Heart right ventricle (tissue), 16 donors: Measurements from ENCODE around the gene TECR. TPM values are rescaled to one million over a fixed set of nuclear protein-coding genes. Genes with fewer than 3 reads are reported as not detected.

Experiments used
- ATAC-seq, 8 donors: fragments of 200-7000 bp; cut with Tn5 transposase; one replicate each; pipeline ENCODE4 v1.9.1; 2020; ENCODE audit warnings: mild to moderate bottlenecking in 8 of 8, moderate library complexity in 8 of 8, moderate number of reproducible peaks in 1 of 8
- DNase-seq, 2 donors: peaks; one replicate each; pipeline ENCODE4 v3.0.0-alpha.2; 2020
- H3K27ac ChIP-seq, 10 donors: fragments of 200-600 bp; sonication (generic) in 2 of 10; one replicate each; pipeline versions ENCODE4 v1.5.0 to v1.8.0; 2020 to 2022; ENCODE audit warnings: mild to moderate bottlenecking in 3 of 10
- H3K27me3 ChIP-seq, 7 donors: fragments of 200-600 bp; one replicate each; pipeline ENCODE4 v1.8.0; 2021 to 2022; ENCODE audit warnings: mild to moderate bottlenecking in 2 of 7
- H3K36me3 ChIP-seq, 9 donors: fragments of 200-600 bp; sonication (generic) in 1 of 9; one replicate each; pipeline versions ENCODE4 v1.5.0 to v1.8.0; 2020 to 2022; ENCODE audit warnings: mild to moderate bottlenecking in 2 of 9
- H3K4me1 ChIP-seq, 9 donors: fragments of 200-600 bp; sonication (generic) in 1 of 9; one replicate each; pipeline versions ENCODE4 v1.5.0 to v1.8.0; 2020 to 2022; ENCODE audit warnings: mild to moderate bottlenecking in 4 of 9
- H3K4me3 ChIP-seq, 10 donors: fragments of 200-600 bp; sonication (generic) in 2 of 10; one replicate each; pipeline versions ENCODE4 v1.5.0 to v1.8.0; 2020 to 2022; ENCODE audit warnings: mild to moderate bottlenecking in 7 of 10, moderate library complexity in 2 of 10
- H3K9me3 ChIP-seq, 11 donors: fragments of 200-600 bp in 10 of 11; sonication (generic) in 2 of 11; one replicate each; pipeline versions ENCODE4 v1.5.0 to v1.8.0; 2013 to 2022; ENCODE audit warnings: mild to moderate bottlenecking in 2 of 11, control low read depth in 1 of 11, moderate library complexity in 1 of 11
- WGBS, 2 donors: extraction: QIAGEN DNeasy Blood & Tissue Kit; methylation state at CpG; one replicate each; pipeline ENCODE4 v1.1.7; 2013; ENCODE audit warnings: inconsistent platforms in 1 of 2; 5-methylcytosine and 5-hydroxymethylcytosine counted together
- intact Hi-C, 10 donors: fragments of 100-400 bp; cut with DNase I; formaldehyde crosslinking; loops; one replicate each; pipeline versions ENCODE4 v1.11.1 to v1.14.2; 2022
- long read RNA-seq, 3 donors: library from polyadenylated mRNA; unstranded; transcript quantifications; one replicate each; pipeline ENCODE4 v2.0.0, GENCODE V29; 2020 to 2021
- polyA plus RNA-seq, 2 donors: library from polyadenylated mRNA; stranded (reverse); fragments of 200-250 nt; gene quantifications; one replicate each; pipeline ENCODE4 v1.2.3, GENCODE V29; 2013
- total RNA-seq, 10 donors: library from RNA; stranded (reverse); fragmentation: NEBNext Ultra II Directional in 3 of 10; extraction: Animal tissue kit (Norgen Biotek cat#: 25700) in 3 of 10; gene quantifications; one replicate each; pipeline versions ENCODE4 v1.2.1 to v1.2.4, GENCODE V29; 2021 to 2023
- TF ChIP-seq, protein P1 (sequence below), 9 donors: fragments of 200-600 bp; sonication (generic) in 2 of 9; IDR thresholded peaks; one replicate each; pipeline versions ENCODE4 v1.5.0 to v1.8.0; 2021 to 2022; ENCODE audit warnings: antibody characterized with exemption in 9 of 9, mild to moderate bottlenecking in 5 of 9, moderate library complexity in 1 of 9
- donor health status: Arrhythmogenic right ventricular cardiomyopathy.
- donor health status: ischemic (EF 13 %, LVEDD 7.1; RV severe dilation, severe dysfunction).
- donor health status: healthy with polysubstance abuse.
- donor health status: DM: no; HTN: yes; CAD: no.
- donor health status: DM: no; HTN: no; CAD: no.
- donor health status: ischemic (EF 25% LVEDD 6.9; RV normal size, moderate dysfunction).
- donor health status: ischemic (EF 25% LVEDD 5.7; RV mildly dilated, moderate dysfunction).
- donor health status: healthy.
- donor health status: DM: yes; HTN: yes; CAD: no.
- donor health status: Ischemic cardiomyopathy.
- donor health status: ischemic (EF 35%, LVEDD 5.7; RV mildly dilated, moderate dysfunction).
- donor health status: nonischemic (EF 11% LVEDD 7.7; RV severe dilation, severe dysfunction).
- donor health status: DM: yes; HTN: yes; CAD: no.
- donor health status: PGD.
- donor health status: ischemic (EF 29% LVEDD 5.4; RV normal size, mild dysfunction).
- donor health status: nonischemic (EF 23%, LVEDD 6.1; RV moderate dilation, normal function).

TECR gene, protein sequence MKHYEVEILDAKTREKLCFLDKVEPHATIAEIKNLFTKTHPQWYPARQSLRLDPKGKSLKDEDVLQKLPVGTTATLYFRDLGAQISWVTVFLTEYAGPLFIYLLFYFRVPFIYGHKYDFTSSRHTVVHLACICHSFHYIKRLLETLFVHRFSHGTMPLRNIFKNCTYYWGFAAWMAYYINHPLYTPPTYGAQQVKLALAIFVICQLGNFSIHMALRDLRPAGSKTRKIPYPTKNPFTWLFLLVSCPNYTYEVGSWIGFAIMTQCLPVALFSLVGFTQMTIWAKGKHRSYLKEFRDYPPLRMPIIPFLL
- 10 to 100 TPM; 61.4 to 99.6 (median 73.1) TPM for total RNA-seq
- 100 to 1,000 TPM in 1 of 2 donors, 10 to 100 TPM in 1; 88.7 to 194 TPM for polyA plus RNA-seq
- long read RNA-seq, donor 1, transcript TECR-201 (13 exons, 1,171 nt), result major isoform, 15 of 45 reads
- long read RNA-seq, donor 1, transcript TECR-207 (12 exons, 1,188 nt), result minor isoform, 6 of 45 reads
- long read RNA-seq, donor 1, transcript TECR-216 (14 exons, 1,202 nt), result minor isoform, 5 of 45 reads
- long read RNA-seq, donor 1, partial matches to known transcripts, result 12 of 45 reads
- long read RNA-seq, donor 1, other reads (novel, unspliced or antisense), result 4 of 45 reads
- long read RNA-seq, donor 2, transcript TECR-216 (14 exons, 1,202 nt), result minor isoform, 6 of 55 reads
- long read RNA-seq, donor 2, transcript TECR-207 (12 exons, 1,188 nt), result major isoform, 13 of 55 reads
- long read RNA-seq, donor 2, transcript TECR-201 (13 exons, 1,171 nt), result minor isoform, 10 of 55 reads
- long read RNA-seq, donor 2, partial matches to known transcripts, result 19 of 55 reads
- long read RNA-seq, donor 2, other reads (novel, unspliced or antisense), result 7 of 55 reads
- long read RNA-seq, donor 3, transcript TECR-207 (12 exons, 1,188 nt), result major isoform, 10 of 21 reads
- long read RNA-seq, donor 3, partial matches to known transcripts, result 2 of 21 reads
- long read RNA-seq, donor 3, other reads (novel, unspliced or antisense), result 5 of 21 reads

DNA sequence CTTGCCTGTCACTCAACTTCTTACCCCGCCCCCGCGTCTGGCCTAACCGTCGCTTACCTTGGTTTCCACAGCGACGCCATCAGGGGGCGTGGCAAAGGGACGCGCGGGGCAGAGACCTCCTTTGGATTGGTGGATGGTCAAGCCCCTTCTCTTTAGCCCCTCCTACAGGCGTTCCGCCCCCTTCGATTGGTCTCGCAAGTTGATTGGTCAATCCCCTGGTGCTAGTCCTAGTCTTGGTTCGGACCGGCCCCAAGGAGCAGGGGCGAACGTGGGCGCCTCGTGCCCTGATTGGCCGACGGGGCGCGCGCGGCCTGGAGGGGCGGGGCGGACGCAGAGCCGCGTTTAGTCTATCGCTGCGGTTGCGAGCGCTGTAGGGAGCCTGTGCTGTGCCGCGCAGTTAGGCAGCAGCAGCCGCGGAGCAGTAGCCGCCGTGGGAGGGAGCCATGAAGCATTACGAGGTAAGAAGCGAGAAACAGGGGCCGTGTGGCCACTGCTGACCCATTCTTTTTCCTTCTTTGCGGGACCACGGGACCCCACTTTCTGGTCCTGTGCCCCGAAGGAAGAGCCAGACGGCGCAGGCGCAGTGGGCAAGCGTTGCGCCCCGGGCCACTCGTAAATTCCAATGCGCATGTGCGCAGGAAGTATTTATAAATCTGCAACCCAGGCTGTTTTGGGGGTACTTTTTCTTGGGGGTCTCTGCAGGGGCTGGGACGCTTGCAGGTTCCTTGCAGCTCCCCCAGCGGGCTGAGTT lies at the start of gene TECR:
Gene TECR (plus strand): TSS at position 341 of the 751 bp plus-strand sequence. CDS start 103 bp downstream, at position 444.
- H3K9me3 ChIP-seq, result no peaks in the 10 kb centered on the region
- WGBS, 2 donors, result 0 to 1% methylated on average over 57 to 59 of the region's 59 CpGs
- peak; percentile 97 to 98 (median 98) for ATAC-seq
- no peaks in the 10 kb centered on the region for H3K36me3 ChIP-seq
- no peaks in the 10 kb centered on the region for H3K27me3 ChIP-seq
- peak; percentile 99 to 100 for DNase-seq
- H3K27ac ChIP-seq, result peak within 1 kb of the TSS; percentile 82 to 95 (median 86)
- H3K4me1 ChIP-seq, result peaks cover 0 to 43% (median 30%) of the 10 kb centered on the region in 9 donors
- H3K4me3 ChIP-seq, result peak within 1 kb of the TSS; percentile 58 to 92 (median 77)
- intact Hi-C loops, result no loop called here
- TF ChIP-seq, protein P1, sequence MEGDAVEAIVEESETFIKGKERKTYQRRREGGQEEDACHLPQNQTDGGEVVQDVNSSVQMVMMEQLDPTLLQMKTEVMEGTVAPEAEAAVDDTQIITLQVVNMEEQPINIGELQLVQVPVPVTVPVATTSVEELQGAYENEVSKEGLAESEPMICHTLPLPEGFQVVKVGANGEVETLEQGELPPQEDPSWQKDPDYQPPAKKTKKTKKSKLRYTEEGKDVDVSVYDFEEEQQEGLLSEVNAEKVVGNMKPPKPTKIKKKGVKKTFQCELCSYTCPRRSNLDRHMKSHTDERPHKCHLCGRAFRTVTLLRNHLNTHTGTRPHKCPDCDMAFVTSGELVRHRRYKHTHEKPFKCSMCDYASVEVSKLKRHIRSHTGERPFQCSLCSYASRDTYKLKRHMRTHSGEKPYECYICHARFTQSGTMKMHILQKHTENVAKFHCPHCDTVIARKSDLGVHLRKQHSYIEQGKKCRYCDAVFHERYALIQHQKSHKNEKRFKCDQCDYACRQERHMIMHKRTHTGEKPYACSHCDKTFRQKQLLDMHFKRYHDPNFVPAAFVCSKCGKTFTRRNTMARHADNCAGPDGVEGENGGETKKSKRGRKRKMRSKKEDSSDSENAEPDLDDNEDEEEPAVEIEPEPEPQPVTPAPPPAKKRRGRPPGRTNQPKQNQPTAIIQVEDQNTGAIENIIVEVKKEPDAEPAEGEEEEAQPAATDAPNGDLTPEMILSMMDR (IDR thresholded peaks at IDR 0.05), result peak in 1 of 9 donors; percentile 28

DNA sequence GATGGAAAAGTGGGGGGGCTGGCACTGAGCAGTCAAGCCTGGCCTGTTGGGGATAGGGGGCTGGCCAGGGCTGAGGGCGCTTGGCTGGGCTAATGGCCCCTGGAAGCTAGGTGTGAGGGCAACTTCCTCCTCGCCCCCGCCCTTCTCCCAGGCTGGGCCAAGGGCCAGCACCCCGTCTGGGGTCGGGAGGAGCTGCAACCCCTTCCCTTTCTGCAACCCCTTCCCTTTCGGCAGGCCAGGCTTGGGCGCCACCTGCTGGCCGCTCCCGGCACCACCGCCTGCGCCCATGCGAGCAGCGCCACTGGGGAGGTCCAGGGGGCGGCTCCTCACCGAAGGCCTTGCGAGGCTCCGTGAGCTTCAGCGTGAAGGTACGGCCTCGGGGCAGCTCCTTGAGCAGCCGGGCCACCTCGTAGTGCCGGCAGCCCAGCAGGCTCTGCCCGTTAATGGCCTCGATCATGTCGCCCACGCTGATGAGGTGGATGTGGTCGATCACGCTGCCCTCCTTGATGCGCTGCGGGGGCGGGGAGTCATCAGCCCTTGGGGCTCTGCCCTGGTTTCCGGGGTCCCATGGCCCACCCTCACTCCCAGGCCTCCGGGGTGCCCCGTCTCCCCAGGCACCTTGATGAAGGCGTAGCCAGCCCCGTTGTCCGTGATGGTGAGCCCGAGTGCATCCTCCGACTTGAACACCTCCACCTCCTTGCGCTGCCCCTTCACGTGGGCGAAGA lies 49.3 kb upstream of the TECR start:
- intact Hi-C loops, result loop anchor here in 4 of 10 donors (10.0 kb wide), 2 partner anchors 335 to 345 kb away; partner anchors contain the start of gene ASF1B (in 1 of the 4)
- peak in 5 of 8 donors; percentile 20 to 45 (median 21) for ATAC-seq
- TF ChIP-seq, protein P1 (IDR thresholded peaks at IDR 0.05), result peak; percentile 51 to 95 (median 71)

DNA sequence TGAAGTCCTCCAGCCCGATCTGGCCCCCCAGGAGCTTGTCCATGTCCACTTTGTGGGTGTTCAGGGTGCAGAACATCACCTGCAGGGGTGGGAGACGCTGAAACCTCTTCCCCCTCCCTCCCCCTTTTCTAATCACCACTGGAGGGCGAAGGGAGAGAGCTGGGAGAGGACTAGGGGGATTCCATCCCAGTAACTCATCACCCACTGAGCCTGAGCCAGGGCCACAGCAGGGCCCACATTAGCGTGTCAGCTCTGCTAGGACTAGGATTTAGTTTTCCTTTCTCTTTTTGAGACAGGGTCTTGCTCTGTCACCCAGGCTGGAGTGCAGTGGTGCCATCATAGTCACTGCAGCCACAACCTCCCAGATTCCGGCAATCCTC lies 48.7 kb upstream of the TECR start:
- DNase-seq (no peak), ATAC-seq (no peak)
- H3K36me3 ChIP-seq, result peaks cover 0 to 78% (median 27%) of the 10 kb centered on the region in 9 donors
- peaks cover 0 to 5% (median 2%) of the 10 kb centered on the region in 7 donors for H3K27me3 ChIP-seq
- peaks cover 0 to 22% (median 8%) of the 10 kb centered on the region in 9 donors for H3K4me1 ChIP-seq
- no peak overlapping the region for H3K27ac ChIP-seq
- intact Hi-C loops, result loop anchor here in 3 of 10 donors (10.0 kb wide), 1 partner anchor 336 kb away; no protein-coding TSS in a partner anchor
- H3K9me3 ChIP-seq, result no peaks in the 10 kb centered on the region
- WGBS, 2 donors, result 92 to 94% methylated on average over 5 of the region's 5 CpGs
- TF ChIP-seq, protein P1 (IDR thresholded peaks at IDR 0.05), result no peak
- H3K4me3 ChIP-seq, result no peak overlapping the region

More for the DNA sequence above, 49.3 kb upstream of the TECR start:
- H3K27ac ChIP-seq, result no peak overlapping the region
- peak in 1 of 2 donors; percentile 56 for DNase-seq
- 68 to 72% methylated on average over 43 of the region's 43 CpGs for WGBS, 2 donors
- H3K4me3 ChIP-seq, result no peak overlapping the region
- H3K36me3 ChIP-seq, result peaks cover 0 to 75% (median 27%) of the 10 kb centered on the region in 9 donors
- H3K27me3 ChIP-seq, result peaks cover 0 to 10% (median 6%) of the 10 kb centered on the region in 7 donors
- peaks cover 0 to 28% (median 14%) of the 10 kb centered on the region in 9 donors for H3K4me1 ChIP-seq
- no peaks in the 10 kb centered on the region for H3K9me3 ChIP-seq
